GM12864 (cell line): Measurements from ENCODE around the gene SPC24.

Experiments
- DNase-seq: peaks from one replicate; pipeline ENCODE4 v3.0.0-alpha.2; 2011; ENCODE audit warnings: low read depth
- H3K4me3 ChIP-seq: 2 replicates; pipeline ENCODE4 v1.5.1; 2011; ENCODE audit warnings: mild to moderate bottlenecking, low read depth, low read length, control low read depth
- CTCF ChIP-seq: IDR thresholded peaks from 2 replicates; pipeline ENCODE4 v1.5.1; 2011; ENCODE audit warnings: low read depth, mild to moderate bottlenecking, moderate library complexity, low read length, control low read depth, inconsistent platforms; ENCODE audit errors: missing control alignments

The SPC24 gene

GRCh38 chr19:11177592-11177991 lies 22.0 kb upstream of the SPC24 start:
- no peak overlapping the region for H3K4me3 ChIP-seq
- TF ChIP-seq CTCF, result no peak
- DNase-seq, result no peak

DNA sequence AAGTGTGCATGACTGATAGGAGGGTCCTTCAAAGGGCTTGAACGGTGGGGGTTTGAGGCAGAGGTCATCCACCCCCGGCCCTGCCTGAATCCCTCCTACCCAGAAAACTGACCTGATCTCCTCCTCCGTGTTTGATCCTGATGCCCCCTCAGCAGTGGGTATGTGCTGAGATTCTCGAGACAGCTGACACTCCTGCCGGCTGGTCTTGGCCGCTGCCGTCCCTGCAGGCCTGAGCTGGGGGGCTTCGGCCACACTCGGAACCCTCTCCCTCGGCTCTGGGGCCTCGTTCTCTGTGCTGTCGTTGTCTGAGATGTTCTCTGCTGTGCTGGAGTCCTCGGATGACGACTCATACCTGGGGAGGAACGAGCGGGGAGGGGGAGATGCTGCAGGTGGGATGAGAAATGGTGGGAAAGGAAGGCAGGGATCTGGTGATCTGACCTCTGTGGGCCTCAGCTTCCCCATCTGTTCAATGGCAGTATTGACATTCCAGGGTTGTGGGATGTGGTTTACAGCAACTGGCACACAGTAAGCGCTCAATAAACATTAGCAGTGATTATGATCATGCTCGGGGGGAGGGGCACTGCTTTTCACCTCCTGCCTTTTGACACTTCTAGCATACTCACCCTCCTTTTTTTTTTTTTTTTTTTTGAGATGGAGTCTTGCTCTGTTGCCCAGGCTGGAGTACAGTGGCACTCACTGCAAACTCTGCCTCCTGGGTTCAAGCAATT lies 21.0 kb upstream of the SPC24 start:
- H3K4me3 ChIP-seq, result no peak overlapping the region
- DNase-seq, result no peak
- no peak for TF ChIP-seq CTCF

DNA sequence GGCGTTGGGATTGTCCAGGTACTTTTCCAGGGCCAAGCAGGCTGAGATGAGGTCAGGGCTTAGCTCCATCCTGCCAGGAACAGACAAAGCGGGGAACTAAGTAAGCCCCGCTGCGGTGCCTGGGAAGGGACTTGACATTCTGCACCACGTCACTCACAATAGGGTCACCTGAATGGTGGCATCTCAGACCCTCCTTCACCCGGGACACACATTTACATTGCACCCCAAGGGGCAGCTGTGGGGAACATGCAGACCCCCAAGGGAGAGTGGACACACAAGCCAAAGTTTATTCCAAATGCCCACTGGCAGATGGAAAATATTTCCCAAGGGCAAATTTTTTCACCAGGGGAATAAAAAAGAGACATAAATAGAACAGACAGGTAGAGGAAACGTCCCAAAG lies 20.3 kb upstream of the SPC24 start:
- no peak overlapping the region for H3K4me3 ChIP-seq
- no peak for DNase-seq
- no peak for TF ChIP-seq CTCF

GRCh38 chr19:11174336-11174735 lies 18.8 kb upstream of the SPC24 start:
- no peak for TF ChIP-seq CTCF
- H3K4me3 ChIP-seq, result no peak overlapping the region
- DNase-seq, result no peak

DNA sequence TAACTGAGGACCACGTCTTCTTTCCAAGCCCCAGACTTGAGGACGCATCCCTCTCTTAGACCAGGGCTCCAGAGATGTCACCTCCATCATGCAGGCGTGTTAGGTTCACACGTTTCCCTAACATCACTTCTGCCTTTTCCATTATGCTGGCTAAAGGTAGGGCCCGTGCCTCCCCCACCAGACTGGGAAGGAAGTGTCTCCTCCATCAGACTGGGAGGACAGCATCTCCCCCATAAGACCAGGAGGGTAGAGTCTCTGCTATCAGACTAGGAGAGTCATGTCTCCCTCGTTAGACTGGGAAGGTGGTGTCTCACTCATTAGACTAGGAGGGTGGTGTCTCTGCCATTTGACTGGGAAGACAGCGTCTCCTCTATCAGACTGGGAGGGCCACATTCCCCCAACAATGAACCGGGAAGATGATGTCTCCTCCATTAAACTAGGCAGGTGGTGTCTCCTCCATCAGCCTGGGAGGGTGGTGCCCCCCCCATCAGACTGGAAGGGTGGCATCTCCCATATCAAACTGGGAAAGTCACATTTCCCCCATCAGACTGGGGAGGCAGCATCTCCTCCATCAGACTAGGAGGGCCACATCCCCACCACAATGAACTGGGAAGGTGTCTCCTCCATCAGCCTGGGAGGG lies 18.1 kb upstream of the SPC24 start:
- TF ChIP-seq CTCF, result no peak
- H3K4me3 ChIP-seq, result no peak overlapping the region
- DNase-seq, result no peak

DNA sequence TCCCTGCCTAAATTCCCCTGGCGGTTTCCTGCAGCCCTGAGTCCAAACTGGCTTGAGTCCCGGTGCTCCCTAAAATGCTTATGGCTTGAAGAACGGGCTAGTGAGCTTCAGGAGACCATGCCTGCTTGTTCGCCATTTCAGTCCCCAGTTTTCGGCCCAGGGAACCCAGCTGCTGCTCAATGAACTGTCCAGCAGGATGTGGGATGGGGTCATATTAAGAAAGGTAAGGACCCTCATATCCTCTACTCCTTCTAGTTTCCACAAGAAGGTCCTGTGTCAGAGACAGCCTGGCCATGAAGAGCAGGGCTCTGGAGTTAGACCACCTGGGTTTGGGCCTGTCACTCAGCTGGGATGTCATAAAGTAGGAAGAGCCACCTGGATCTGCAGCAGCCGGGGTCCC lies 17.0 kb upstream of the SPC24 start:
- TF ChIP-seq CTCF, result no peak
- H3K4me3 ChIP-seq, result no peak overlapping the region

DNA sequence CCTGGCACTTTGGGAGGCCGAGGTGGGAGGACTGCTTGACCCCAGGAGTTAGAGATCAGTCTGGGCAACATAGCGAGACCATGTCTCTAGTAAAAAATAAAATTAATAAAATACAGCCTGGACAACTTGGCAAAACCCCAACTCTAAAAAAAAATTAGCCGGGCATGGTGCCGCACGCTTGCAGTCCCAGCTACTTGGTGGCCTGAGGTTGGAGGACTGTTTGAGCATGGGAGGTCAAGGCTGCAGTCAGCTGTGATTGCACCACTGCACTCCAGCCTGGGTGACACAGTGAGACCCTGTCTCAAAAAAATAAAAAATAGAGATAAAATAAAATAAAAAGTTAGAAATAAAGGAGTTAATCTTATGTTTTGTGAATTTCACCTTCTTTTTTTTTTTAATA lies 15.6 kb upstream of the SPC24 start:
- no peak for TF ChIP-seq CTCF
- no peak for DNase-seq

More for the DNA sequence above, 17.0 kb upstream of the SPC24 start:
- DNase-seq, result no peak

More for the DNA sequence above, 15.6 kb upstream of the SPC24 start:
- H3K4me3 ChIP-seq, result no peak overlapping the region
